GM23248 (cell line): ENCODE measurements around the gene SLC5A10.

Source experiments
- EZH2 ChIP-seq: fragments of 200-600 bp; sonication (generic); IDR thresholded peaks from 2 replicates; pipeline ENCODE4 v1.6.1; 2018; ENCODE audit warnings: antibody characterized with exemption, mild to moderate bottlenecking; ENCODE audit not compliant: insufficient read depth, poor library complexity, severe bottlenecking
- EZH2phosphoT487 ChIP-seq: fragments of 200-600 bp; sonication (generic); IDR thresholded peaks from 2 replicates; pipeline ENCODE4 v1.6.1; 2018; ENCODE audit warnings: antibody characterized with exemption, moderate library complexity, mild to moderate bottlenecking, low read depth; ENCODE audit not compliant: insufficient read depth

DNA sequence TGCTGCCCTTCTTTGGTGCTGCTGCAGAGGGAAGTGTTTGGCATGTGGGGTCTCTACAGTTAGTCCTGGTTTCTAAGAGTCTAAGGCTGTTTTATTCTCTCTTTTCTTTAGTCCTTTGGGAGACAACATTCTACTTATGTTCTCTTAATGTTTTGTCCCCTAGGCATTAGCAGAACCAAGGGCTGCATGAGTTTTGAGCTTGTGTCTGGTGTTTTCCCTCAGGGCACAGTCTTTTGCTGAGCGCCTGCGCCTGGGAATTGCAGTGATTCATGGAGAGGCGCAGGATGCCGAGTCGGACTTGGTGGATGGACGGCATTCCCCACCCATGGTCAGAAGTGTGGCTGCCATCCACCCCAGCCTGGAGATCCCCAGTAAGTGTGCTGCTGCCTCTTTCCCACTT lies 41.1 kb upstream of the SLC5A10 start:
- TF ChIP-seq EZH2 (no peak), EZH2phosphoT487 (no peak)
